ENCODE data around the gene NFATC2.

- no peak for TF ChIP-seq CTCF (IDR thresholded peaks at IDR 0.05)
- no peak for TF ChIP-seq POLR2A (IDR thresholded peaks at IDR 0.05; ENCODE audit: low read depth)
- no peak for TF ChIP-seq POLR2AphosphoS5 (IDR thresholded peaks at IDR 0.05)
Observed at GRCh38 chr20:51339721-51340450, 202.6 kb downstream of the NFATC2 start.

Data from esophagus muscularis mucosa (tissue), 3 donors.